A673 (cell line): Measurements from ENCODE around the gene THBS4. TPM values are rescaled to one million over a fixed set of nuclear protein-coding genes. Genes with fewer than 3 reads are reported as not detected.

Source experiments
- BruUV-seq: library from RNA; stranded (reverse); fragments of 400-500 nt; replicated peaks from 2 replicates; lab custom pipeline; 2021; lab: Mats Ljungman, UMichigan
- CTCF ChIA-PET: fragments of 300-600 bp; sonication (Branson Sonifier 250); formaldehyde crosslinking; loops from one replicate; lab custom pipeline; 2022; ENCODE audit warnings: antibody characterized with exemption; lab: Charles Lee
- POLR2A ChIA-PET: fragments of 300-600 bp; sonication (Branson Sonifier 250); formaldehyde crosslinking; loops from one replicate; lab custom pipeline; 2022; ENCODE audit warnings: antibody characterized with exemption; ENCODE audit not compliant: low non-redundant PET; lab: Charles Lee
- DNase-seq: peaks from one replicate; pipeline ENCODE4 v3.0.0-alpha.2; 2015; ENCODE audit warnings: low spot score
- H3K27ac ChIP-seq: fragments of 200-600 bp; sonication (generic); 2 replicates; pipeline ENCODE4 v1.5.1; 2016; ENCODE audit warnings: mixed run types, low read depth, mild to moderate bottlenecking, mixed read lengths, antibody characterized with exemption, low read length; ENCODE audit not compliant: poor library complexity, severe bottlenecking
- H3K27me3 ChIP-seq: fragments of 200-600 bp; sonication (generic); replicated peaks from 2 replicates; pipeline ENCODE4 v1.6.1; 2017; ENCODE audit warnings: mixed run types, low read depth, mild to moderate bottlenecking, mixed read lengths, antibody characterized with exemption, low read length; ENCODE audit not compliant: insufficient read depth, poor library complexity
- H3K36me3 ChIP-seq: fragments of 200-600 bp; sonication (generic); 2 replicates; pipeline ENCODE4 v1.6.1; 2016; ENCODE audit warnings: mixed run types, mild to moderate bottlenecking, mixed read lengths, antibody characterized with exemption, low read length; ENCODE audit not compliant: insufficient read depth, poor library complexity, severe bottlenecking
- H3K4me1 ChIP-seq: fragments of 200-600 bp; sonication (generic); 2 replicates; pipeline ENCODE4 v1.6.1; 2017; ENCODE audit warnings: mixed run types, mild to moderate bottlenecking, mixed read lengths, antibody characterized with exemption, low read length; ENCODE audit not compliant: insufficient read depth, poor library complexity, severe bottlenecking
- H3K4me3 ChIP-seq: fragments of 200-600 bp; sonication (generic); 2 replicates; pipeline ENCODE4 v1.5.1; 2016; ENCODE audit warnings: low read depth, mixed run types, mild to moderate bottlenecking, mixed read lengths, low read length; ENCODE audit not compliant: poor library complexity, severe bottlenecking
- H3K9me3 ChIP-seq: fragments of 200-600 bp; sonication (generic); 2 replicates; pipeline ENCODE4 v1.6.1; 2016; ENCODE audit warnings: mixed run types, low read depth, mild to moderate bottlenecking, mixed read lengths, antibody characterized with exemption, low read length; ENCODE audit not compliant: poor library complexity, severe bottlenecking
- CTCF ChIP-seq: fragments of 300-800, 200-600 bp; sonication (generic); conservative IDR thresholded peaks from 2 replicates; pipeline ENCODE4 v1.5.1; 2017; ENCODE audit warnings: low read depth, mild to moderate bottlenecking, antibody characterized with exemption, low read length, moderate library complexity, mixed read lengths
- EZH2 ChIP-seq: fragments of 200-600 bp; sonication (generic); IDR thresholded peaks from 2 replicates; pipeline ENCODE4 v1.6.1; 2017; ENCODE audit warnings: borderline replicate concordance, low read depth, mild to moderate bottlenecking, mixed read lengths, antibody characterized with exemption, low read length; ENCODE audit not compliant: poor library complexity, severe bottlenecking
- intact Hi-C: fragments of 100-400 bp; cut with micrococcal nuclease; formaldehyde crosslinking; loops from one replicate; pipeline ENCODE4 v1.10.0; 2022; ENCODE audit not compliant: unreplicated experiment
- total RNA-seq: library from RNA; stranded (reverse); gene quantifications from 2 replicates; pipeline ENCODE4 v1.2.3, GENCODE V29; 2021

The THBS4 gene
- total RNA-seq, 1 experiment from 2014 or later = 0.43 TPM

DNA sequence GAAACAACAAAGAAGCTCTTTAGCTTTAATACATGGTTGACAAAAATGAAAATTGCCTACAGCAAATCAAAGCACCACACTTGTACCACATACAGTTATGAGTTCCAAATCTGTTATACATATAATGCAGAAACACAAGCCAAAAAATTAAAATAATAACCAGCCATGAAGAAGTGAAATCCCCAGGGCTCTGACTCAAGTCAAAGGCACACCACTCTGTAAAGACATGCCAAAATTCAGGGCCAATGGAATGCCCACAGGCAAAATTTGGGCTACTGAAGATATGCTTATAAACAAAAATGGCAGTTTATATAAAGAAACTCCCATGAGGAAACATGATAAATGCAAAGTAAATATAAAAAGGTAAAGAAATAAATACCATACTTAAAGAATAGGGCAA is 29.0 kb downstream of the THBS4 start:
- DNase-seq = no peak
- Histone ChIP-seq H3K4me3 (no peak overlapping the region), H3K27ac (no peak overlapping the region), H3K4me1 (peaks cover 4% of the 10 kb centered on the region), H3K36me3 (no peaks in the 10 kb centered on the region), H3K27me3 (no peaks in the 10 kb centered on the region), H3K9me3 (no peaks in the 10 kb centered on the region)
- no peak for TF ChIP-seq EZH2
- no peak for TF ChIP-seq CTCF
- no TSS peak for BruUV-seq
- intact Hi-C loops = no loop called here
- POLR2A ChIA-PET = no interaction called here
- CTCF ChIA-PET = no interaction called here

DNA sequence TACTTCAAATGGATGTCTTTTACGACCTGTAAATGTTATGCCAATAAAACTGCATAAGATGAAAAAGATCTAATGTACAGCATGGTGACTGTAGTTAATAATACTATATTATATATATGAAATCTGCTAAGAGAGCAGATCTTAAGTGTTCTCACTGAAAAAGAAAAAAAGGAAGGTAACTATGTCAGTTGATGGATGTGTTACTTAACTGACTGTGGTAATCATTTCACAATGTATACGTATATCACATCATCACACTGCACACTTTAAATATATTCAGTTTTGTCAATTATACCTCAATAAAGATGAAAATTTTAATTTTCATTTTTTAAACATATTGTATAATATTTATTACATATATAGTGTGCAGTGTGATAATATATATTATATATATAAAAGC is 31.9 kb downstream of the THBS4 start:
- Histone ChIP-seq H3K4me3 (no peak overlapping the region), H3K4me1 (peaks cover 17% of the 10 kb centered on the region), H3K36me3 (no peaks in the 10 kb centered on the region), H3K9me3 (no peaks in the 10 kb centered on the region), H3K27me3 (no peaks in the 10 kb centered on the region), H3K27ac (no peak overlapping the region)
- TF ChIP-seq EZH2 (no peak), CTCF (no peak)
- no TSS peak for BruUV-seq
- CTCF ChIA-PET = no interaction called here
- intact Hi-C loops = no loop called here
- no peak for DNase-seq
- POLR2A ChIA-PET = no interaction called here

- no peak overlapping the region for H3K4me3 ChIP-seq
- ChIA-PET CTCF (no interaction called here), POLR2A (no interaction called here)
- H3K9me3 ChIP-seq = no peaks in the 10 kb centered on the region
- no peak overlapping the region for H3K27ac ChIP-seq
- DNase-seq = no peak
- H3K4me1 ChIP-seq = peaks cover 17% of the 10 kb centered on the region
- TF ChIP-seq EZH2 (no peak), CTCF (no peak)
- intact Hi-C loops = no loop called here
- no TSS peak for BruUV-seq
- no peaks in the 10 kb centered on the region for H3K27me3 ChIP-seq
- no peaks in the 10 kb centered on the region for H3K36me3 ChIP-seq
Measured at GRCh38 chr5:80067531-80068245, 32.5 kb downstream of the THBS4 start.
